T1000 (cell line): ENCODE data around the gene MVP.
"Not testable (repeated sequence)": the region's sequence is repeated elsewhere in the genome, so short reads cannot be mapped to it uniquely, and the experiment has no call there.

Experiments used
- DNase-seq: peaks from one replicate; lab custom pipeline; 2025; ENCODE audit warnings: mixed read lengths; lab: John Stamatoyannopoulos, UW

The MVP gene

DNA sequence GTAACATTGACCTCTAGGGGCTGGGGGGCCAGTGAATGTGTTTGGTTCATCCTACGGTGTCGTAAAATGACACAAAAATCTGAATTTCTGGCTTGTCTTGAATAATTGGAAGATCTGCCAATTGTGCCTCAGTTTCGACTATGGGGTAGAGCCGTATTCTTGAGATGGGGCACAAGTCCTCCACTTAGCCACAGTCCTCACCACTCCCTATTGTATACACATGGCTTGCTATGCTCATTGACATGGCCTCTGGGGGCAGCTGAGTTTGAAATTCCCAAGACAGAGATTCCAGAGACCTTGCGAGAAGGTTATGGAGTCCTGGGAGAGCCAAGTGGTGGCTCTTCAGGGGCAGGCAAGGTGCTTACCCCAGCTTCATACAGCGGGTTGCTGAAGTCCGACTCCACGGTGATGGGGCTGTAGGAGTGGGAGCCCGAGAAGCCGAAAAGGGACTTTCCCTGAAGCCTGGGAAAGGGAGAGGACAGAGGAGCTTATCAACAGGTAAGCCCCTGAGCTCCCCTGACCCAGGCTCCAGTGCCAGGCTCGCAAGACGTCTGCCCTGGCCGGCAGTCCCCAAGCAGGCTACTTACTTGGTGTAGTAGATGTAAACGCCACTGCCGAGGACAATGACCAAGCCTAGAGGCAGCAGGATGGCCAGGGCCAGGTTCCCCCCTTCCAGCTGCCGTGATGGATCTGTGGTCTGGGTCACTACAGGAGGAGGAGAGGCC is 51.7 kb downstream of the MVP start:
- no peak for DNase-seq

DNA sequence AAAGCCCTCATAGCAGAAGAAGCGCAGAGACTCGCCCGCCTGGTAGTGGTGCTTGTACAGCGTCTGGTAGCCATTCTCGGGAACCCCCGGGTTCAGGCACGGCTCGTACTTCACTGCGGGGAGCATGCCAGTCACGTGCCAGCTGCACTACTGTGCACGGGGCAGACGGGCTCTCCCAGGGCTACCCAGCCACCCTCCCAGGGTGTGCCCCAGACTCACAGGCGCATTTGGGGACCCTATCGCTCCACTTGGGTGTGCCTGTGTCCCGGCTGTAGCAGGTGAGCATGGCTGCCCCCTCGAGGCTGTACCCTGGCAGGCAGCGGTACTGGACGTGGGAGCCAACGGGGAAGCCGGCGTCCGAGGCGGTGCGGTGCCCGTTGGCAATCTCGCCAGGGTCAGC is 53.1 kb downstream of the MVP start:
- no peak for DNase-seq

DNA sequence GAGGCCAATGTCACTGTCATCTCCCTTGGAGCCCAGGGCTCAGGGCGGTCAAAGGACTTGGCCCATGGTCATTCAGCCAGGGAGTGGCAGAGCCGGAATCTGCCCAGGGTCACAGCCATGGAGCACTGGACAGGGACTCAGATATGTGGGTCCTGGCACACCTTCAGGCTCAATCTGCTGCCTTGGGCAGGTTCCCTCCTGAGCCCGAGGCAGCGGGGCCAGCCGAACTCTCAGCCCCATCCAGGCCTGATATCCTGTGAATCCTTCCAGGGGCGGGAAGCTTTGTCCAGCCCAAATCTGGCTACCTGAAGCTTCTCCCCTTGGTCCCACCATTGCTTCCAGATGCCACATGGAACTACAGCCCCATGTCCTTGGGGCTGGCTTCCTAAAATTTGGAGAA is 54.9 kb downstream of the MVP start:
- DNase-seq: no peak

DNA sequence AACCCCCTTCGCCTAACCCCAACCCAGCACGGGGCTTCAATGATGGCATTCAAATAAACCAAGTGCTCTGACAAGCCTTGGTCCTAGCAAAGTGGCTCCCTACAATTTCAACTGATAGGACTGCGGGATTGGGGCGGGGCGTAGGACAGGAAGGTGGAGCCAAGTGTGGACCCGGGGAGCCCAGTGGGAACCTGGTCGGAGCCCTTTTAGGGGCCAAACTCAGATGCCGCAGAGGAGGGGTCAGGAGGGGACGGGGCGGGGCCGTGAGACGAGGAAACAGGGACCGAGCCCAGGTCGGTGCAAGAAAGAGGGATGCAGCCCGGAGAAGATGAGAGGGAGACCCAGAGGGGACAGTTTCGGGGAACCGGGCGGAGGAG is 55.9 kb downstream of the MVP start:
- DNase-seq: no peak

DNA sequence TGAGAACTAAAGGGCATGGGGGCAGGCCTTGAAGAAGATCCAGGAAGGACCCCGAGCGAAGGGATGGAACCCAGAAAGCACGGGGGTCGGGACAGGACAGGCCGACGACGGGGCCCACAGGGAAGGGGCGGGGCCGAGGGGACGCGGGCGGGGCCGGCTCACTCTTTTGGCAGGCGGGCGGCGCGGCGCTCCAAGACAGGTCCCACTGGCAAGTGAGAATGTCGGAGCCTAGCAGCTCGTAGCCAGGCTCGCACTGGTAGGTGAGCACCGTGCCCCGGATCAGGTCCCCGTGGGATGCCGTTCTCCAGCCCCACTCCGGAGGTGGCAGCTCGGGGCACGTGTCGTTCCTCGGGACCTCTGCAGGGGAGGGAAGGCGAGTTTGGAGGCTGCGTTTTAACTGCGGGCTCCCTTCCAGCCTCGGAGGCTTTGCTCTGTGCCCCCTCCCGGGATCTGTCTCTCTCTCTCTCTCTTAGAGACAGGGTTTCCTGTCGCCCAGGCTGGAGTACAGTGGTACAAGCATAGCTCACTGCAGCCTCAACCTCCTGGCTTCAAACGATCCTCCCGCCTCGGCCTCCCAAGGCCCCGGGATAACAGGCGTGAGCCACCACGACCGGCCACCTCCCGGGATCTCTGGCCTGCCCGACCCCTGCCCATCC is 56.5 kb downstream of the MVP start:
- DNase-seq: no peak

DNA sequence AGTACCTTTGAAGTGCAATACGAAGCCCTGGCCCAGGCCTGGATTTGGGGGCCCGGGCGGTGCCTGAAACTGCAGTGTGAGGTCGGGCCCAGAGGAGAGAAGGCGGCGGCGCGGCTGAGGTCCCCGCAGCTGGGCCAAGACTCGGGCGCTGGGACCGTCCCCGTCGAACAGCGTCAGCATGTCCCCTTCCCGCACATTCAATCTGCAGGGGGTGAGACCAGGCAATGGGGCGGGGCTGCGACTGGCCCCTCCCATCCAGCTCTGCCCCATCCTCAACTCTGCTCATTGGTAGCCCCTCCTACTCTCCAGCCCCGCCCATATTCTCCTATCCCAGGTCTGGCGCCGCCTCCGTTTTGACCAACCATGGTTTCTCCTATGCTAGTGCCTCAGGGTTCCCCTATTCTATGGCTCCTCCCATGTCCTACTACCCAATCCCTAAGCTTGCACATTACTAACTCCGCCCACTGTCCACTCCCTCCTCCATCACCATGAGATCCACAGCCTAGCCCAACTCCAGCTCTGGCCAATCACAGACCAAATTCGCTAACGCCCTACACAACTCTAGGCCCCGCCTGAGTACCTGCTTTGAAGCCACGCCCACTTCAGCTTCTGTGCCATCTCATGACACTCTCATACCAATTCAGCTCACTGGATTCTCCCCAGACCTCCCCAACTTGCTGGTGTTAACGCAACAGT is 57.2 kb downstream of the MVP start:
- no peak for DNase-seq

DNA sequence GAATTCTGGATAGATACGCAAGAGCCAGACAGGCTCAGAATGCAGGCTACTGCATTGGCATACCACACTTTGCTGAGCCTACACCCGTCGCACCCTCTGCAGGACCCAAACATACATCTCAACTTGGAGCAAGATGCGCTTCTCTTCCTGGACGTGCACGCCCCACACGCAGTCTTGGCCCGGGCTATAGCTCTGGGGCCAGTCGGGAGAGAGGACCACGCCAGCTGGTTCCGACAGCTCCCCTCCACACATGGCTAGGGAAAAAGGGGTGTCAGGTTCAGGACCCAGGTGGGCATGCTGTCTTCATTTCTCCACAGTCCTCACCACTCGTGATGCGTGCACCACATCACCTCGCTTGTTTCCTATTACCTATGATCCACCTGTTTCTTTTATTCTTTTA is 57.9 kb downstream of the MVP start:
- DNase-seq: no peak

DNA sequence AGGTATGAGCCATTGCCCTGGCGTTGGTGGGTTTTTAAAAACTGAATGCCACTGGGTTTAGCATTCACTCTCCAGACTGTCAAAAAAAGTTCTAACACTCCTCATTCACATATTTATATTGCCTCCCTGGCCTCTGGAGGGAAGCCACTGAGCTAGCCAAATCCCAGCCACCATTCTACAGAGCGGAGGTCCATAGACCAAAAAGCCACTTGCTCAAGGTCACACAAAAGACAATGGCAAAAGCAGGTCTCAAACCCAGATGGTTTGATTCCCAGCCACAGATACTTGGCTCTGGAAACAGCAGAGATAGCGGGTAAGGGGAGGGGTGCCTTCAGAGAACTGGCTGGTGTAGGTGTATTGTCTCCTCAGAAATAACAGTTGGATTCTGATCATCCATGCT is 60.8 kb downstream of the MVP start:
- DNase-seq: no peak

DNA sequence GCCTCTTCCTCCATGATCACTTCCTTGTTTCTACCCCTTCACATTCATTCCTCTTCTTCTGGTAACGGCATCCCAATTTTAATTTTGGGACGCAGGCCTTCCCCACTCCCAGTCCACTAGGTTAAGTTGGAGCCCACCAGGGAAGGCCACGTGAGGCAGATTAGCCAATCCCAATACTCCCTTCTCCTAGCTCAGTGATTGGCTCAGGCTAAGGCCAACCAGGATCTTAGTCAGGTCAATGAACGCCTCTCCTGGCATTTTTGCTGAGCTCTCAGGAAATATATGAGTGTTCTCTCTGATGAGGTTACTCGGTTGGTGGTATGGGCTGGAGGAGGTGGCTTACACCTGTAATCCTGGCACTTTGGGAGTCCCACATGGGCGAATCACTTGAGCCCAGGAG is 63.7 kb downstream of the MVP start:
- no peak for DNase-seq

DNA sequence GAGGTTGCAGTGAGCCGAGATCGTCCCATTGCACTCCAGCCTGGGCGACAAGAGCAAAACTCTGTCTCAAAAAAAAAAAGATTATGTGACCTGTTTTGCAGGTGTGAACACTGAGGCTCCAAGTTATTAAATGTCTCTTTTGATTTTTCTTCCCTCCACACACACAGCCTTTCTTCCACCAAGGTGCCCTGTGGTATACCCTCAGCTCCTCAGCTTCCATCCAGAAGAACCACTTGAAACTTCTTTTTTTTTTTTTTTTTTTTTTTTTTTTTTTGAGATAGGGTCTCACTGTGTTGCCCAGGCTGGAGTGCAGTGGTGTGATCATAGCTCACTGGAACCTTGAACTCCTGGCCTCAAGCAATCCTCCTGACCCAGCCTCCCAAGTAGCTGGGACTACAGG is 69.1 kb downstream of the MVP start:
- DNase-seq: not testable (repeated sequence)

DNA sequence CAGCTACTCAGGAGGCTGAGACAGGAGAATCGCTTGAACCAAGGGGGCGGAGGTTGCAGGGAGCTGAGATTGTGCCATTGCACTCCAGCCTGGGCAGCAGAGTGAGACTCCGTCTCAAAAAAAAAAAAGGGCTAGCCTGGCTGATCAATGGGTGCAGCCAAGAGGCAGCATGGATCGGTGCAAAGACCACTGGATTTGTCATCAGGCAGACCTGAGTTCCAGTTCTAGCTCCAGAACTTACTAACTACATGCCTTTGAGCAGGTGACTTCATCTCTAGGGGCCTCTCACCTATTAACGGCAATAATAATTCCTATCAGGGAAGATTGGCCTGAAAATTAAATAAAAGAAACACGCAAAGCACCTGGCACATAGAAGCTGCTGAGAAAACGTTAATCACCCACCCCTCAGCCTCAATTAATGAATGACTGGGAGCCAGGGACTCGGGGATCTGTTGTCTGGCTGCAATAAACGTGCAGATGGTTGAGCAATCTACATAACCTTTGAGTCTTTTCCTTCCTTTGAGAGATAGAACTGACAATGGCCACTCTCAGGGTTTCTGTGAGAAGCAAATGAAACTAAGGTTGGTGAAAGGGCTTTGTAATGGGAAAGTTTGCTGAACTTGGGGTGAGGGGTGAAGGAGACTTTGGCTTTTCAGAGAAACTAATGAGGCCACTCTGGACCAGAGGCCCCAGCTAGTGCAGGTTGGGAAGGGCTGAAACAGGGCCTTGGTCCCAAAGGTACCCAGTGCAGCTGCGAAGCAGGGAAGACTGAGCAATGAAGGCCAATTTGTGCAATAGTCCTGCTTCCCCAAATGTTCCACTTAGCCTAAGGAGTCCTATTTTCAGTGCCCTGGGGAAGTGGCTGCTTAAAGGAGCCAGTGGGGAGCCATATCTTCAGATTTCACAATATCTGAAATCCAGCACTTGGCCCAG is 71.5 kb downstream of the MVP start:
- no peak for DNase-seq

DNA sequence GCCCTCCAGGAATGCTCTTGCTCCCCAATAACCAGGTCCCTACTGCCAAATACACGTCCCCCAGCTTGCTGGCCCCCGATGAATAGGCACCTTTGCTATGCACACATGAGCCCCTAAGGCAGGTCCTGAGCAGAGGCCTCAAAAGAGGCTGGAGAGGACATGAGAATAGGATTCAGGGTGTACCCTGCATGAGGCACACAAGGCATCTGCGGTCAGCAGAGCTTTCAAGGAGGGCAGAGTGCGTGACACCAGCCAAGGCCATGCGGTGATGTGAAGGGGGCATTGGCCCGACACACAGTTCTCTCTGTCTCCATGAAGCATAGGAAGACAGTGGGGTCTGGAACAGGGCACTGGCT is 72.2 kb downstream of the MVP start:
- DNase-seq: no peak

DNA sequence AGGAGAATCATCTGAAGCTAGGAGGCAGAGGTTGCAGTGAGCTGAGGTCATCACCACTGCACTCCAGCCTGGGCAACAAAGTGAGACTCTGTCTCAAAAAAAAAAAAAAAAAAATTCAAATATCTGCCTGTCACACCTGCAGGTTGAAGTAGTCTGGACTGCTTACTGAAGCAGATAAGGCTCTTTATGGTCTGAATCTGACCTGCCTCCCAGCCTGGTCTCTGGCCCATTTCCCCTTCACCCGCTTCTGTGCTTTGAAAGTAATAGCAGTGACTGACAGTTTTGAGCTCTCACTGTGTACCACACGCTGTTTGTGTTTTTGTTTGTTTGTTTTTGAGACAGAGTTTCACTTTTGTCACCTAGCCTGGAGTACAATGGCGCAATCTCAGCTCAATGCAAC is 73.3 kb downstream of the MVP start:
- DNase-seq: no peak

DNA sequence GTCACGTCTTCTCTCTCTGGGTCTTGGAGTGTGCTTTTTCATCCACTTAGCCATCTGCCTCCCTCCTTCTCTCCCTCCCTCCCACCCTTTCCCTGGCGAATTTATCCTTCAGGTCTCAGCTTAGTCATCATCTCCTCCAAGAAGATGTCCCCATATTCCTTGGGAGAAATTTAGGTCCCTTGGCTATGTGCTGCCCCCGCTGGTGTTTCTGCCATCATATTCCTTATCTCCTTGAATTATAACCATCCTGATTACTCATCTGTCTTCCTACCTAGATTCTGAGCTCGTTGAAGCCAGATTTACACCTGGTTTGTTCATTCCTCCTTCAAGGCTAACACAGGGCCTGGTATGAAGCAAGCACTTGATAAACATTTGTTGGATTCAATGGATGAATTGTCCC is 74.1 kb downstream of the MVP start:
- DNase-seq: no peak

DNA sequence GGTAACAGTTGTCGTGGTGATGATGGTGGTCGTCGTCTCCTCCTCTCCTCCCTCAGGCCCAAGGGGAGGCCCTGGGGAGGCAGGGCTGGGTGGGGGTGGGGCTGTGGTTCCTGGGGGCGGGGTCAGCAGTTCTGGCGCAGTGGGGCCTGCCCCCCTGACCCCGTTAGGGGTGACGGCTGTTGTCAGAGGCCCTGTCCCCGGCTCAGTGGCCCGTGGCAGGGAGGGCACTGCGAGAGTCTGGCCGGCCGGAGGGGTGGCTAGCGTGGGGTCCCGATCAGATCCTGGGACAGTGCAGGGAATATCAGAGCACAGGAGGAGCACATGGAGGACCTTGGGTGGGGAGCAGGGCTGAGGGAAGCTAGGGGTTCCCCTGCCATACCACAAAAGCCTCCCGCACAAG is 76.6 kb downstream of the MVP start:
- DNase-seq: no peak

DNA sequence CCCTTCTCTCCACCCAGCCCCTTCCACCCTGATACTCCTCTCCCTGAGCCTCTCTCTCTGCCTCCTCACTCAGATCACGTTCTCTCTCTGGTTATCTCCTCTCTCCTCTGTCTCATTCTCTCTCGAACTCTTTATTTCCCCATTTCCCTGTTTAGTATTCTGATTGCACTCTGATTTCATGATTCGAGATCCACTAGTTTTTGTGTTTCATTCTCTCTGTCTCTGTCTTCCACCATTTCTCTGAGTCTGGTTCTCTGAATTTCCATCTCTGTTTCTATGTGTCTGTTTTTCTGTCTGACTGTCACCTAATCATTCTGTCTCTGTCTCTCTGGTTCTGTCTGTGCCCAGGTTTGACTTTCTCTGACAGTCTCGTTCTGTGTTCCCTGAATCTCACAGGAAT is 77.1 kb downstream of the MVP start:
- no peak for DNase-seq
